Sigmoid colon (tissue), 4 donors: Measurements from ENCODE around the gene TBC1D9B.

Experiments used
- CTCF ChIP-seq, 4 experiments: fragments of 450-650 bp in 3 of 4; fragments of 200-600 bp in 1 of 4; IDR thresholded peaks; one replicate each; pipeline ENCODE4 v1.5.1; 2016 to 2019; ENCODE audit warnings: antibody characterized with exemption in 4 of 4, mild to moderate bottlenecking in 3 of 4, moderate library complexity in 2 of 4
- EP300 ChIP-seq, 4 donors: sonication (generic); formaldehyde crosslinking; IDR thresholded peaks; one replicate each; pipeline ENCODE4 v1.6.1; 2017; ENCODE audit warnings: antibody characterized with exemption in 4 of 4
- POLR2A ChIP-seq, 2 donors: fragments of 450-650 bp; IDR thresholded peaks; one replicate each; pipeline ENCODE4 v1.6.1; 2016; ENCODE audit warnings: antibody characterized with exemption in 2 of 2, mild to moderate bottlenecking in 2 of 2, moderate library complexity in 2 of 2
- POLR2AphosphoS5 ChIP-seq, 4 donors: sonication (generic); formaldehyde crosslinking; IDR thresholded peaks; one replicate each; pipeline ENCODE4 v1.6.1; 2017; ENCODE audit warnings: antibody characterized with exemption in 4 of 4

- TF ChIP-seq POLR2A (IDR thresholded peaks at IDR 0.05) (no peak), CTCF (IDR thresholded peaks at IDR 0.05) (no peak), POLR2AphosphoS5 (IDR thresholded peaks at IDR 0.05) (no peak), EP300 (IDR thresholded peaks at IDR 0.05) (no peak)
These were observed 76.8 kb downstream of the TBC1D9B start for GRCh38 chr5:179830818-179831468.
